HG03066 (cell line): ENCODE measurements around the gene LAMA1.
"Not testable (repeated sequence)": the region's sequence is repeated elsewhere in the genome, so short reads cannot be mapped to it uniquely, and the experiment has no call there.

ENCODE experiments used
- ATAC-seq: cut with Tn5 transposase; IDR thresholded peaks from one replicate; pipeline ENCODE4 v1.9.1; 2021; ENCODE audit warnings: low read depth; ENCODE audit not compliant: unreplicated experiment

The LAMA1 gene, protein sequence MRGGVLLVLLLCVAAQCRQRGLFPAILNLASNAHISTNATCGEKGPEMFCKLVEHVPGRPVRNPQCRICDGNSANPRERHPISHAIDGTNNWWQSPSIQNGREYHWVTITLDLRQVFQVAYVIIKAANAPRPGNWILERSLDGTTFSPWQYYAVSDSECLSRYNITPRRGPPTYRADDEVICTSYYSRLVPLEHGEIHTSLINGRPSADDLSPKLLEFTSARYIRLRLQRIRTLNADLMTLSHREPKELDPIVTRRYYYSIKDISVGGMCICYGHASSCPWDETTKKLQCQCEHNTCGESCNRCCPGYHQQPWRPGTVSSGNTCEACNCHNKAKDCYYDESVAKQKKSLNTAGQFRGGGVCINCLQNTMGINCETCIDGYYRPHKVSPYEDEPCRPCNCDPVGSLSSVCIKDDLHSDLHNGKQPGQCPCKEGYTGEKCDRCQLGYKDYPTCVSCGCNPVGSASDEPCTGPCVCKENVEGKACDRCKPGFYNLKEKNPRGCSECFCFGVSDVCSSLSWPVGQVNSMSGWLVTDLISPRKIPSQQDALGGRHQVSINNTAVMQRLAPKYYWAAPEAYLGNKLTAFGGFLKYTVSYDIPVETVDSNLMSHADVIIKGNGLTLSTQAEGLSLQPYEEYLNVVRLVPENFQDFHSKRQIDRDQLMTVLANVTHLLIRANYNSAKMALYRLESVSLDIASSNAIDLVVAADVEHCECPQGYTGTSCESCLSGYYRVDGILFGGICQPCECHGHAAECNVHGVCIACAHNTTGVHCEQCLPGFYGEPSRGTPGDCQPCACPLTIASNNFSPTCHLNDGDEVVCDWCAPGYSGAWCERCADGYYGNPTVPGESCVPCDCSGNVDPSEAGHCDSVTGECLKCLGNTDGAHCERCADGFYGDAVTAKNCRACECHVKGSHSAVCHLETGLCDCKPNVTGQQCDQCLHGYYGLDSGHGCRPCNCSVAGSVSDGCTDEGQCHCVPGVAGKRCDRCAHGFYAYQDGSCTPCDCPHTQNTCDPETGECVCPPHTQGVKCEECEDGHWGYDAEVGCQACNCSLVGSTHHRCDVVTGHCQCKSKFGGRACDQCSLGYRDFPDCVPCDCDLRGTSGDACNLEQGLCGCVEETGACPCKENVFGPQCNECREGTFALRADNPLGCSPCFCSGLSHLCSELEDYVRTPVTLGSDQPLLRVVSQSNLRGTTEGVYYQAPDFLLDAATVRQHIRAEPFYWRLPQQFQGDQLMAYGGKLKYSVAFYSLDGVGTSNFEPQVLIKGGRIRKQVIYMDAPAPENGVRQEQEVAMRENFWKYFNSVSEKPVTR (N-terminal part only)

DNA sequence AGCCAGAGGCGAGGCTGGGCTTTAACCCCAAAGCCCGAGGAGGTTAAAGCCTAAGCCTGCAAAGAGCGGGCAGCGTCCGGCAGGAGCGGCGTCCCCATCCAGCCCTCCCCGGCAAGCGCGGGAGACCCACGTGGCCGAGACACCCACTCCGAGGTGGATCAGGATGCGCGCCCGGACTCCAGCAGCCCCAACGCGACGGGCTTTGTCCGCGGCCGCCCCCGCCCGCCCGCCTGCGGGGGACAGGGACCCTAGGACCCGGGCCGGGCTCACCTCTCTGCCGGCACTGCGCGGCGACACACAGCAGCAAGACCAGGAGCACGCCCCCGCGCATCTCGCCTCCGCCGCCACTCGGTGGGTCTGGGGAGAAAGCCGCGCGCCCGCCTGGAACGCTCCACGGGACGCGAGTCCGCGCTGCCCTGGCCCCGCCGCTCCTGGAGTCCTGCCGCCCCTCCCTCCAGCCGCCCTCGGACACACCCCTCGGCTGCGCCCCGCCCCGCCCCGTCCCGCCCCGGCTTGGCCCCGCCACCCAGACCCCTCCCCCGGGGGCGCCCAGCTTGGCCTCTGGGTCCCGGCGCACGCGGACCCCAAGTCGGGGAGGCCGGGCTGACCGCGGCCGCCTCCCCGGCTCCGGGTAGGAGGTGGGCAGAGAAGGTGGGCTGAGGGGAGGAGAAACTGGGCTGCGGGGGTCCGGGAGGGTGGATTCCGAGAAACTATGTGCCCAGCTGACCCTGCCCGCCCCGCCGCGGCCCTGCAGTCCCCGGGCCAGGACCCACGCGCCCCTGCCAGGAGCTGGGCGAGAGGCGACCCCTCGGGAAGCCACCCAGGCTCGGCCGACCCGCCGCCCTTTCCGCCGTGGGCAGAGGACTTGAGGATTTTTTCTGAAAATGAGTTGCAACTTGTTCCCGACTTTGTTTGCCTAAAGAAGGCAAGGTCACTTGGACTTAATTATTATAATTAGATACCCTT is at the start of gene LAMA1:
LAMA1 (minus strand) TSS at position 408 of the 966 bp plus-strand sequence; CDS start at position 331, 77 bp downstream.
- ATAC-seq, result no peak

DNA sequence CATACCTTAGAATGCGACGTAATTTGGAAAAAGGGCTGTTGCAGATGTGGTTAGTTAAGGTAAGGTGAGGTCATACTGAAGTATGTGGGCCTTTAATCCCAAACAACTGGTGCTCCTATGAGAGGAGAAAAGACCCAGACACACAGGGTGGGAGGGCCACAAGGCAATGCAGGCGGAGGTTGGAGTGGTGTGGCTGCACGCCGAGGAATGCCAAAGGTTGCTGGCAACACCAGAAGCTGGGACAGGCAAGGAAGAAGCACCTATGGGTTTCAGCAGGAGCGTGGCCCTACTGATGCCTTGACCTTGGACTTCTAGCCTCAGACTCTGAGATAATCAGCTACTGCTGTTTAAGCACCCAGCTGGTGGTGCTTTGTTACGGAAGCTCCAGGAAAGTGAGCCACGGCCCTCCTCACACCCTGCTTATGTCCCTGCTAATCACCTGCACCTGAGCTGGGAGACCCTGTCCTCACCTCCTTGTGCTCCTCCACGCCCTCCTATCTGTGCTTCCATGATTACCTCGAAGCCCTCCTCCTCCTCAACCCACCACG is 48.3 kb upstream of the LAMA1 start:
- ATAC-seq, result no peak

DNA sequence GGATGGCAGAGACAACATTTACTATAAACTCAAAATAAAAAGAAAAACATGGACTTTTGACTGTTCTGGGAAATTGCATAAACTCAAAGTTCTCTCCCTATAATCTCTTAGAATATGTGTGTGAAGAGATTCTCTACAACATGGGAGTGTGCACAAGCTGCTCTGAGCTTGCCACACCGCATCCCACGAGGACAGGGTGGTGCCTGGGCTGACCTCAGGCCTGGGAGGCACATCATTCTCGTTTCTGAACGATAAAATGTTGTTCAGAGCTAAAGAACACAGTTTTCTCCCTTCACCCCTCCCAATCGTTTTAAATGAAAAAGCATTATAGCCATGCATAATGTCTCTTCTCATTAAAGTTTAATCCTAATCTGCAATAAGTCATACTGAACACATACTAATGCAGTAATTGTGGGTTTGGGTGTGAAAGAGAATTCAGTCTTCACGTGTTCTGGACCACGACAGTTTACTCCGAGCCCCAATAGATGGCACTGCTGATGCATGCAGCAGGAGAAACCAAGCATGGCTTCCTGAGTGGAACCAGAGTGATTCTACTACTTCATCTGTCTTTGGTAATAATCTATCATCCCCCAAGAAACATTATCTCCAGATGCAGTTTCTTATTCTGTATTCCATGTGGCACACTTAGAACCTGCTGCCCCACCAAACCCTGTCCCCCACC is 46.9 kb upstream of the LAMA1 start:
- no peak for ATAC-seq

DNA sequence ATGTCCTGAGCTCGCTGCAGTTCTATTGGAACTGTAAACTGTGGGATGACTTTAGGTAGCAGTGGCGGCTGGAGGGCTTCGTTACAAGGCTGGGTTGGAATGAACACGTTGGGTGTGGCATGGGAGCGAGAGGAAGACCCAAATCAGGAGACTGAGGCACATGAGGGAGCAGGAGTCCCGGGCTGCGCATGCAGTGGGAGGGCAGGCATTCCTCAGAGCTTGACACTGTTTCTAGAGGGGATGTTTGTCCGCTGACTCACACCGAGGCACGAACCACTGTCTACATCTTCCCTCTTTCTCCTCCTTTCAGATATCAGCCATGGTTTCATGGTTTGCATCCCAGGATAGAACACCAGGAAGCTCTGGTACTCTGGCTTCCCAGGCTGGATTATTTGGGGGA is 40.6 kb upstream of the LAMA1 start:
- no peak for ATAC-seq

DNA sequence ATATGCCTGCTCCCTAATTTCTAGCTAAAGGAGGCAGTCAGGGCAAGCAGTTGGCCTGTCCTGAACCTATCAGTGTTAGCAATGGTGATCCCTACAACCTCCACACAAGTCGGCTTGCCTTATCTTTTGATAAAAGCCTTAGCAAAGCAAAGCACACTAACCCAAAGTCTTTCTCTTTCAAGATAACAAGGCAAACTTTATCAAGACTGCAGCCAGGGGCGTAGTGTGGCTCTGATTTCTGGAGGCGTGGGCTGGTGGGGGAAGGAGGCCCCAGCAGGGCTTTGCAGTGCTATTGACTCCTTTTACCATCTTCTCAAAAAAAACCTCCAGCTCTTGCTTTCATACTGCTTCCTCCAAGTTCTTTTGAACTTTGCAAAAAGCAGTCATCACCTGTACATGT is 40.2 kb upstream of the LAMA1 start:
- no peak for ATAC-seq

DNA sequence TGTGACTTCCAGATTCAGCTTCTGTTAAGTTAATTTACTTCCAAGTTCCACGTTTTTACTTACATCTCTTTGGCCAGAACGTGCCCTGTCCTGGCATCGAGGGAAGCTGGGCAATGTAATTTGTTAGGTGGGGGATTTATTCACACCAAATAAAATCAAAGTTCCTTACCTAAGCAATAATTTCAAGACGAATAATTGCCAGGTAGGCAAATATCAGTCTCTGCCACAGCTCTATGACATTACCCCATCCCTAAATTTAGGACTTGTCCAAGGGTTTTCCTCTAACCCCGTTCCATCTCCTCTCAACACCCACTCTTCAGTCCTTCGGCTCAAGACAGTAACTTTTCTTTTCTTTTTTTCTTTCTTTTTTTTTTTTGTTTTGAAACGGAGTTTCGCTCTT is 38.3 kb upstream of the LAMA1 start:
- no peak for ATAC-seq

DNA sequence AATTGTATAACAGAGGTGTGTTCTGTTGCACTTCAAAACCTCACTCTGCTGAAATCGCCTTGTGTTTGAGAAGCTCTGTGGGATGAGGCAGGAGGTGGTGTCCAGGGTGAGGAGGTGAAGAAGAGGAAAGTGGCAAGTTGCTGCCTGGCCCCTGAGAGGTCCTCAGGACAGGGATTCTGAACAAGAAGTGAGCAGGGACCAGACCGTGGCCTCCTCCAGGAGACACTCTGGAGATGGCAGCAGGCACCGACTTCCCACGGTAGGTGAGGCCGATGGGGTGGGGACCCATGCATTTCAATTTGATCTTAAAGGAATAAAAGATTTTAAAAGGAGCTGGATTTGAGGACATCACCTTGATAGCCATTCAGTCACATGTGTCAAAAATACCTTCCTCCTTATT is 37.5 kb upstream of the LAMA1 start:
- ATAC-seq, result no peak

DNA sequence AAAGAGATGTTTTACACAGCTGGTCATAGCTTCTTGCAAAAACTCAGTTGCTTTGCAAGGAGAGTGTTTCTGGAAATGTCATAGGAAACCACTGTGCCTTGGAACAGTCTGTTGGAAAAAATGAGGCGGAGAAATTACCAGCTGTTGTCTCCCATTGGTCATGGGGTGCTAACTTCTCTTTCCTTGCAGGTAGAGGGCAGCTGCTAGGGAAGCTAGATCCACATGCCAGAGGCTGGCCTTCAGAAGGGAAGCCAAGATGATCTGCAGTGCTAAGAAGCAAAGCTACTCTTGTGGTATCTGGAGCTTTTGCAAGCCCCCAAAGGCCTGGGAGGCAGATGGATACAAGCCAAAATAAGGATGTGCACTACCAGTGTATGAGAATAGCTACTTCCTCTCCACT is 34.8 kb upstream of the LAMA1 start:
- no peak for ATAC-seq

DNA sequence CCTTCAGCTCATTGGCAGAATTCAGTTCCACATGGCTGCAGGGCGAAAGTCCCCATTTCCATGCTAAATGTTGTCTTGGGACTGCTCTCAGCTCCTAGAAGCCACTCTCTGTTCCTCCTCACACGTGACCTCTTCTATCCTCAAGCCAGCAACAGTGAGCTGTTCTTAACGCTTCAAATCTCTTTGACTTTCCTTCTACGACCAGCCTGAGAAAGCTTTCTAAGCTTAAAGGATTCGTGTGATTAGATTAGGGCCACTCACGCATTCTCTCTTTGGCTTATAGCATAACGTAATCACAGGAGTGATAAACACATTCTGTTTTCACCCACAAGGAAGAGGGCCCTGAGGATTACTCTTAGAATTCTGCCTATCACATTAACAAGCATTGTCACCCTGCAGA is 29.8 kb upstream of the LAMA1 start:
- no peak for ATAC-seq

DNA sequence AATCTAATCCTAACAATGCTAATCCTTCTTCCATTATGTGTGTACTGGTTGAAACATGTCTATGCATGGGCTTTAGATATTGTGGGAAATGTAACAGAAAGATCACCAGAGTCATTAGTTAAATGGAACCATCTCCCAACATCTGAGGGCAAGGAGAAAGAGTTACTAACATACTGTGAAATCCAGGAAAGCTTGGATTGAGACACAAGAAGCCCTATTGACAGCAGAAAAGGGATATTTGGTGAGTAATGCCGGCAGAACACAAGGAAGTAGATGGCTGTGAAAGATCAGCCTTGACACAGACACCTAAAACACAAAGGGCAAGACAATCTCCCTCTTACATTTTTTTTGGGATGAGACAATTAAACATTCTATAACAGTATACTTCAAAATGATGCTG is 28.5 kb upstream of the LAMA1 start:
- ATAC-seq, result no peak

DNA sequence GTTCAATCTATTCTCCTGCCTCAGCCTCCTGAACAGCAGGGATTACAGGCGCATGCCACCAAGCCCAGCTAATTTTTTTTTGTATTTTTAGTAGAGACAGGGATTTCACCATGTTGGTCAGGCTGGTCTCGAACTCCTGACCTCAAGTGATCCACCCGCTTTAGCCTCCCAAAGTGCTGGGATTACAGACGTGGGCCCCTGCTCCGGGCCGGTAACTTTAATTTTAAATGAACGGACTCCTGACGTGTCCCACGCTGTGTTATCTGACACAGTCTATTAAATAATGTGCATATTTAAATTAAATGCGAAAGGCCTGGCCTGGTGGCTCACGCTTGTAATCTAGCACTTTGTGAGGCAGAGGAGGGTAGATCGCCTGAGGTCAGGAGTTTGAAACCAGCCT is 27.3 kb upstream of the LAMA1 start:
- not testable (repeated sequence) for ATAC-seq

DNA sequence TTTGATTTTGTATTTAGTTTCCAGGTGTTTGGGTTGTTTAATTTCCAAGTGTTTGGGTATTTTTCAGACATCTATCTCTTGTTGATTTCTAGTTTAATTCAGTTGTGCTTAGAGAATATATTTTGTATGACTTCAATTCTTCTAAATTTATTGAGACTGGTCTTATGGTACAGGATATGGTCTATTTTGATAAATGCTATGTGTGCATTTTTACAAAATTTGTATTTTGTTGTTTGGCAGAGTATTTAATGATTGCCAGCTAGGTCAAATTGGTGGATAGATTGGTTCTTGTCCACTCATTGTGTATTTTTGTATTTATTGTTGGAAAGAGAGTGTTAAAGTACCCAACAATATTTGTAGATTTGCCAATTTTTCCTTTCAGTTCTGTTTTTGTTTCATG is 23.7 kb upstream of the LAMA1 start:
- ATAC-seq, result no peak

DNA sequence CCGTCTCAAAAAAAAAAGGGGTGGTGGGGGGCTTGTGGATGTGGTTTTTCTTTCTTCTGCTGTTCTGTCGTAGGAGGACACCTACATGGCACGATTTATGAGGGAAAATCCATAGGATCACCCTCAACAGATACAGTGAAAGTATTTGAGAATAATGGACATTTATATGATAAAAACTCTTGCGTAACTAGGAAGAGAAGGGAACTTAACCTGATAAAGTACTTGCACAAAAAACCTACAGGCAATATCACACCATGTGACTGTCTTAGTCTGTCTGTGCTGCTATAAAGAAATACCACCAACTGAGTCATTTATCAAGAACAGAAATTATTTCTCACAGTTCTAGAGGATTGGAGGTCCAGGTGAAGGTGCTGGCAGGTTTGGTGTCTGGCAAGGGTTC is 21.8 kb upstream of the LAMA1 start:
- no peak for ATAC-seq

DNA sequence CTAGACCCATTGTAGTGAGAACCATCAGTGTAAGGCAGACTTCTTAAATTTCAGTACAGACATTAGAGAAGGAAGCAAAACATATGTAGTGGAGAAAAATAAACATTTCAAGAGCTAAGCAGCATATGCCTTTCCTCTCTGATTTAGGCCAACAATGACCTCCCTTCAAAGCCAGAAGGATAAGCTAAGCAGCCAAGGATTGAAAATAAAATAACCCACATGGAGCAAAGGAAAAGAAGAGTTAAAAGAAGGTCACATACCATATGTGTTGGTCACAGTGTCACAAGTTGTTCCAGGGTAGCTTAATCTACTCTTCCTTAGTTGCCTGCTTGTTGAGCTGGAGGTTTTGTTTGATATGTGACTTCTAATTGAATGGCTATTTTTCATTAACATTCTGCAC is 15.6 kb upstream of the LAMA1 start:
- no peak for ATAC-seq

DNA sequence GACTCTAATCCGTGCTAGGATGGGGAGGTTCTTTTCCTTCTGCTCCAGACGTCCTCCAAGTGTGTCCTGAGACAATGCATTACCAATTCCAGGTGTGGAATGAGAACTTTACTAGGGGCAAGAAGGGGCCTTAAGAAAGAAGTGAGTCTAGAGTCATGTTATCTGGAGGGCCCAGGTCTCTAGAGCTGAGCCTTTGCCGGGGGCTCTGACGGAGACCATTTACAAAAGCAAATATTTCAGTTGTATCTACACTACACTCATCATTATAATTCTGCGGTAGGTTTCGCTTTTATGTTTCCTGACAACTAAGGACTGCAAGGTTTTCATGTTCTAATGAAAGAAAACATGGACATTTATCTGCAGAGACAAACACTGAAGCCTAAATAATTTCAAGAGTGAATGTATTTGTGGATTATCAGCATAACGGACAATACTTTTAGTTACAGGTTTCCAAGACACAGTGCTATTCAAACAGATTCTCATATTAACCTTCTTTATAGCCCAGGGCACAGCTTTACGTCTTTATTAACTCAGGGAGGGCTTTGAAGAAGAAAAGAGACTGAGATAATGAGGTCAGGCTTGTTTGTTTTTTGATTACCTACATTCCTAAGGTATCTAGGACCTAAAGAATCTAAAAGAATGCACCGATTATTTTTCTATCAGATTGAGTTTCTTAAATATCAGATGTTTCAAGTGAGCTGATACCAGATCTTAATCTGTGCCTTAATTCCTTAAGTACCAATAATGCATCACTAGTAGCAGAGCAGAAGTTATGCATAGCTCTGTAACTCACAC is 15.0 kb upstream of the LAMA1 start:
- no peak for ATAC-seq

DNA sequence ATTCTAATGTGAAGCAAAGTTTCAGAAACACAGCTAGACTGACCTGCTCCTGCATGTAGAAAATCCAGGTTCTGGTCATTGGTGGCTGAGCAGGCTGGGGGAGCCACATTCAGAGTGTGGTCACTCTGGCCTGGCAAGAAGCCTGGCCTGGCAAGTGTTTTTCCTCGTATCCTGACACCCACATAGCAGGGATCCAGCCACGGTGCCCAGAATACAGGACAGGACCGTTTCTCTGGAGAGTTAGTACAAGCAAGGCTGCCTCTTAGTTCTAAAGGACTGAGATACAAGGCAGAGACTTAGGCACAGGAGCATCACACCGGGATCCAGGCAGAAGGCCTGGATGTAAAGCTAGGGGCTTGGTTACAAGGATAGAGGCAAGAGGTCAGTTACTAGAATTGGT is 4.8 kb upstream of the LAMA1 start:
- ATAC-seq, result no peak

DNA sequence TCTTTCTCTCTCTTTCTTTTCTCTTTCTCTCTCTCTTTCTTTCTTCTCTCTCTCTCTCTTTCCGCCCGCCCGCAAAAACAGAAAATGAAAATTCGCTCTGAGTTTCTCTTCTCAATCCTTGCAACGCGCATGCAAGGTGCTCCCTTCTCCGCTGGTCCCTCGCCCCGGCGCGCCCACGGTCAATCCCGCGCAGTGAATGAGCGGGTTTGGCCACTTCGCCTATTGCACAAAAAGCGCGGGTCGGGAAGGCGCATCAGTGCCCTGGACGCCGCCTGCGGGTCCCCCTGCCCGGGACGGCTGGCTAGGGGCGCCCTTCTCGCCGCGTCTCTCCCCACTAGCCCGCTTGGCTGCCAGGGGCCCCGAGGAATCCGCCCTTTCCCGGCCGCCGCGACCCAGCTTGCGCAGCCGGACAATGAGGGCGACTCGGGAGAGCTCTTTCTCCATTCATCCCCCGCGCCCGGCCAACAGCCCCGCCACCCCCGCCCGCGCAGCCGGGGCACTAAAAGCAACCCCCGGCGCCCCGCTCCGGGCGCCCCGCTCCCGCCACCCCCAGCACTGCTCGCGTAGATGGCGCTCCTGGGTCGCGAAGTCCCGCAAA is 706 bp downstream of the LAMA1 start:
- ATAC-seq, result no peak
